Measurements from ENCODE around the gene FCRL6. TPM values are rescaled to one million over a fixed set of nuclear protein-coding genes. Genes with fewer than 3 reads are reported as not detected.

The FCRL6 gene
- total RNA-seq, 2 donors from 2014 or later, result 0.24 TPM; not detected in 1

GRCh38 chr1:159827549-159827948 is 25.4 kb downstream of the FCRL6 start:
- no peak overlapping the region for H3K27ac ChIP-seq
- peaks cover 0 to 19% of the 10 kb centered on the region in 2 donors for H3K4me1 ChIP-seq
- no peak for TF ChIP-seq CTCF (IDR thresholded peaks at IDR 0.05)
- DNase-seq (ENCODE audit: low spot score), result no peak
- H3K4me3 ChIP-seq, result no peak overlapping the region
- H3K27me3 ChIP-seq, result no peaks in the 10 kb centered on the region
- H3K9me3 ChIP-seq, result no peaks in the 10 kb centered on the region
- H3K36me3 ChIP-seq, result no peaks in the 10 kb centered on the region

- H3K4me1 ChIP-seq, result peaks cover 0 to 19% of the 10 kb centered on the region in 2 donors
- no peak overlapping the region for H3K4me3 ChIP-seq
- H3K27ac ChIP-seq, result no peak overlapping the region
- H3K27me3 ChIP-seq, result no peaks in the 10 kb centered on the region
- no peak for DNase-seq (ENCODE audit: low spot score)
- H3K9me3 ChIP-seq, result no peaks in the 10 kb centered on the region
- no peaks in the 10 kb centered on the region for H3K36me3 ChIP-seq
- TF ChIP-seq CTCF (IDR thresholded peaks at IDR 0.05), result no peak
These were observed 26.0 kb downstream of the FCRL6 start for GRCh38 chr1:159828176-159828575.

DNA sequence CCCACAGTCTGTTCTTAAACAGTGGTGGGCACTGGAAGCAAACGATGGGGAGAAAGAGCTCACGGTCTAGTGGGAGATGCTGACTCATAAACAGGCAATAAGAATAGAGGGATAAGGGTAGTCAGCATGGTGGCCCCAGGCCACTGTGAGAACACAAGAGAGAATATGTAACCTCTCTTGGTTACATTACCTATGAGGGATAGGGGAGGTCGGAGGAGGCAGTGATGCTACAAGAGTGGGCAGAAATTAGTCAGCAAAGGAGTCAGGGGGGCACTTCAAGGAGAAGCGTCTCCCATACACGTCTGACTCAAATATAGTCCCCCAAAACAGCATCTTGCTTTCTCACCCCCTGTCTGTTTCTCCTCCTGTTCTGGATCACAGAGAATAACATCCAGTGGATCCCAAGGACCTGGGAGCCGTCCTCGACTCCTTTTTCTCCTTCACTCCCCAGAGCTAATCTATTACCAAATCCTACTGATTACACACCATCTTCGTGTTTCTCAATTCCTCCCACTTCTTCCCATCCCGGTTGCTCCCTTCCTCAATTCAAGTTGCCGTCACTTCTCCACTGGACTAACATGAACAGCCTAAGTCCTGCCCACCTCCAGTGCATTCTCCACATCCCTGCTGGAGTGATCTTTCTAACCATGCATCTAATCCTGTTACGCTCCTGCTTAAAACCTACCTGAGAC is 26.6 kb downstream of the FCRL6 start:
- H3K27ac ChIP-seq, result no peak overlapping the region
- H3K4me1 ChIP-seq, result peaks cover 0 to 19% of the 10 kb centered on the region in 2 donors
- no peak for TF ChIP-seq CTCF (IDR thresholded peaks at IDR 0.05)

GRCh38 chr1:159829273-159829634 is 27.1 kb downstream of the FCRL6 start:
- TF ChIP-seq CTCF (IDR thresholded peaks at IDR 0.05), result peak; percentile 31 to 67
- no peaks in the 10 kb centered on the region for H3K9me3 ChIP-seq
- H3K36me3 ChIP-seq, result no peaks in the 10 kb centered on the region
- no peak overlapping the region for H3K27ac ChIP-seq
- no peaks in the 10 kb centered on the region for H3K27me3 ChIP-seq
- DNase-seq (ENCODE audit: low spot score), result peak; percentile 60
- no peak overlapping the region for H3K4me3 ChIP-seq
- peaks cover 0 to 19% of the 10 kb centered on the region in 2 donors for H3K4me1 ChIP-seq

More for the DNA sequence above, 26.6 kb downstream of the FCRL6 start:
- H3K36me3 ChIP-seq, result no peaks in the 10 kb centered on the region
- no peak for DNase-seq (ENCODE audit: low spot score)
- no peak overlapping the region for H3K4me3 ChIP-seq
- no peaks in the 10 kb centered on the region for H3K9me3 ChIP-seq
- no peaks in the 10 kb centered on the region for H3K27me3 ChIP-seq

DNA sequence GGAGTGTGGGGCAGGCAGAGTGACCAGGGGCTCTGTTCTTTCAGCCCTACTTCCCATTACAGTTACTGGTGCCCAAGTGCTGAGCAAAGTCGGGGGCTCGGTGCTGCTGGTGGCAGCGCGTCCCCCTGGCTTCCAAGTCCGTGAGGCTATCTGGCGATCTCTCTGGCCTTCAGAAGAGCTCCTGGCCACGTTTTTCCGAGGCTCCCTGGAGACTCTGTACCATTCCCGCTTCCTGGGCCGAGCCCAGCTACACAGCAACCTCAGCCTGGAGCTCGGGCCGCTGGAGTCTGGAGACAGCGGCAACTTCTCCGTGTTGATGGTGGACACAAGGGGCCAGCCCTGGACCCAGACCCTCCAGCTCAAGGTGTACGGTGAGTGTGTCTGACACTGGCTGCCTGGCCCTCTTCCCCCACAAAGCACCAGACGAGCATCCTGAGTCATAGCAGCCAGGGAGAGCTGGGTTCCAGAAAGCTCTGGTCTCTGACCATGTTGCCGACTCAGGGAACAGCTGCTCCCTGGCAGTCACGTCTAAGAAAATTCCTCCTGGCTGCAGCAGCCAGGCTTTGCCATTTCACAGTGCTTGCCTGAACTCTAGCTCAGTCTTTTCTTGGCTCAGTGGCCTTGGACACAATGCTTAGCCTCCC is 27.8 kb downstream of the FCRL6 start:
- Histone ChIP-seq H3K27me3 (no peaks in the 10 kb centered on the region), H3K4me1 (peaks cover 0 to 19% of the 10 kb centered on the region in 2 donors), H3K4me3 (no peak overlapping the region), H3K36me3 (peaks cover under 1% of the 10 kb centered on the region), H3K27ac (no peak overlapping the region), H3K9me3 (no peaks in the 10 kb centered on the region)
- peak; percentile 64 for DNase-seq (ENCODE audit: low spot score)
- TF ChIP-seq CTCF (IDR thresholded peaks at IDR 0.05), result no peak
